Spleen (tissue), 11 donors: ENCODE results near the gene MTM1. TPM values are rescaled to one million over a fixed set of nuclear protein-coding genes. Genes with fewer than 3 reads are reported as not detected.
A peak's percentile ranks its signal among the peaks of the same experiment; 100 is the strongest.

Experiments
- DNase-seq: peaks from one replicate; pipeline ENCODE4 v3.0.0-alpha.2; 2020
- H3K27ac ChIP-seq, 8 donors: fragments of 200-600 bp; sonication (generic) in 7 of 8; 1 replicate in 4 of 8; 2 replicates in 4 of 8; pipeline versions ENCODE4 v1.5.0 to v1.8.0; 2016 to 2021; ENCODE audit warnings: inconsistent platforms in 4 of 8, mild to moderate bottlenecking in 4 of 8, moderate library complexity in 1 of 8
- H3K27me3 ChIP-seq, 7 donors: fragments of 200-600 bp; sonication (generic) in 6 of 7; replicated peaks in 1 of 7; 1 replicate in 4 of 7; 2 replicates in 3 of 7; pipeline versions ENCODE4 v1.5.0 to v1.8.0; 2016 to 2021; ENCODE audit warnings: inconsistent platforms in 3 of 7, mild to moderate bottlenecking in 1 of 7
- H3K36me3 ChIP-seq, 6 donors: fragments of 200-600 bp; sonication (generic) in 5 of 6; 1 replicate in 4 of 6; 2 replicates in 2 of 6; pipeline versions ENCODE4 v1.5.0 to v1.8.0; 2016 to 2021; ENCODE audit warnings: inconsistent platforms in 2 of 6
- H3K4me1 ChIP-seq, 6 donors: fragments of 200-600 bp; sonication (generic) in 5 of 6; 1 replicate in 3 of 6; 2 replicates in 3 of 6; pipeline versions ENCODE4 v1.5.0 to v1.8.0; 2016 to 2021; ENCODE audit warnings: inconsistent platforms in 3 of 6
- H3K4me3 ChIP-seq, 8 donors: fragments of 200-600 bp; sonication (generic) in 7 of 8; 1 replicate in 4 of 8; 2 replicates in 4 of 8; pipeline versions ENCODE4 v1.5.0 to v1.8.0; 2016 to 2021; ENCODE audit warnings: inconsistent platforms in 4 of 8, mild to moderate bottlenecking in 4 of 8, moderate library complexity in 2 of 8
- H3K9me3 ChIP-seq, 8 donors: fragments of 200-600 bp; sonication (generic) in 7 of 8; 1 replicate in 4 of 8; 2 replicates in 4 of 8; pipeline versions ENCODE4 v1.5.0 to v1.8.0; 2016 to 2021; ENCODE audit warnings: inconsistent platforms in 4 of 8
- CTCF ChIP-seq, 11 experiments: fragments of 200-600 bp in 7 of 11; fragments of 450-650 bp in 4 of 11; sonication (generic) in 4 of 11; IDR thresholded peaks in 8 of 11; conservative IDR thresholded peaks in 3 of 11; 1 replicate in 7 of 11; 2 replicates in 4 of 11; pipeline versions ENCODE4 v1.4.0 to v1.8.0; 2016 to 2021; ENCODE audit warnings: antibody characterized with exemption in 11 of 11, inconsistent platforms in 4 of 11, mild to moderate bottlenecking in 1 of 11
- POLR2A ChIP-seq, 3 donors: fragments of 450-650 bp; IDR thresholded peaks; one replicate each; pipeline ENCODE4 v1.5.1; 2017; ENCODE audit warnings: antibody characterized with exemption in 3 of 3, mild to moderate bottlenecking in 1 of 3
- POLR2AphosphoS5 ChIP-seq, 3 donors: sonication (generic); formaldehyde crosslinking; IDR thresholded peaks; one replicate each; pipeline ENCODE4 v1.5.1; 2017; ENCODE audit warnings: antibody characterized with exemption in 3 of 3
- WGBS, 5 donors: extraction: QIAGEN DNeasy Blood & Tissue Kit in 3 of 5; methylation state at CpG; one replicate each; pipeline versions ENCODE4 v1.1.5 to v1.1.7; 2013 to 2018; 5-methylcytosine and 5-hydroxymethylcytosine counted together
- intact Hi-C: fragments of 100-400 bp; cut with DNase I; formaldehyde crosslinking; loops from one replicate; pipeline ENCODE4 v1.15.0; 2023; ENCODE audit warnings: low total_unique reads
- polyA plus RNA-seq, 3 donors: library from polyadenylated mRNA; stranded (reverse); fragments of 200-250 nt; gene quantifications; one replicate each; pipeline ENCODE4 v1.2.1, GENCODE V29; 2013
- total RNA-seq, 7 donors: library from RNA; depleted of rRNA in 3 of 7; stranded (reverse); fragments of >200 nt in 3 of 7; fragmentation: NEBNext Ultra II Directional in 4 of 7; extraction: Animal tissue kit (Norgen Biotek cat#: 25700) in 4 of 7; gene quantifications; one replicate each; pipeline versions ENCODE4 v1.1.0 to v1.2.1, GENCODE V29; 2016 to 2021
- donor health status: healthy with polysubstance abuse.
- donor health status: DM: no; HTN: no; CAD: no; lungs with moderate emphysema.
- donor health status: DM: no; HTN: no; CAD: no.
- donor health status: Bipolar disorder and iron deficiency.
- donor health status: healthy.
- donor health status: DM: no; HTN: no; CAD: no.
- donor health status: DM: yes; HTN: yes; CAD: no.

MTM1 gene
- total and polyA plus RNA-seq, 10 donors, result 6.3 to 39.5 (median 27.0) TPM

- DNase-seq, result no peak
- Histone ChIP-seq H3K27ac (peak overlapping the region in 6 of 8 donors; percentile 75 to 94 (median 89)), H3K4me3 (peak overlapping the region in 1 of 8 donors; percentile 43), H3K9me3 (no peaks in the 10 kb centered on the region), H3K36me3 (peaks cover 0 to 6% (median 0%) of the 10 kb centered on the region in 6 donors), H3K27me3 (no peaks in the 10 kb centered on the region), H3K4me1 (peaks cover 0 to 74% (median 43%) of the 10 kb centered on the region in 6 donors)
- intact Hi-C loops, result no loop called here
- TF ChIP-seq POLR2A (IDR thresholded peaks at IDR 0.05) (no peak), CTCF (IDR thresholded peaks at IDR 0.05 in 8 of 11, conservative IDR thresholded peaks at IDR 0.05 in 3 of 11) (no peak), POLR2AphosphoS5 (IDR thresholded peaks at IDR 0.05) (no peak)
- whole genome bisulfite sequencing, 5 donors, result 0 to 55% (median 41%) methylated on average over 1 of the region's 1 CpG
These were observed 127.9 kb downstream of the MTM1 start for GRCh38 chrX:150696331-150696730.

- peaks cover 0 to 72% (median 42%) of the 10 kb centered on the region in 6 donors for H3K4me1 ChIP-seq
- H3K27ac ChIP-seq, result peak overlapping the region in 6 of 8 donors; percentile 75 to 94 (median 89)
- WGBS, 5 donors, result 24 to 40% (median 25%) methylated on average over 4 of the region's 4 CpGs
- H3K9me3 ChIP-seq, result no peaks in the 10 kb centered on the region
- H3K4me3 ChIP-seq, result peak overlapping the region in 1 of 8 donors; percentile 43
- TF ChIP-seq CTCF (IDR thresholded peaks at IDR 0.05 in 8 of 11, conservative IDR thresholded peaks at IDR 0.05 in 3 of 11) (no peak), POLR2AphosphoS5 (IDR thresholded peaks at IDR 0.05) (no peak), POLR2A (IDR thresholded peaks at IDR 0.05) (no peak)
- H3K36me3 ChIP-seq, result peaks cover 0 to 7% (median 0%) of the 10 kb centered on the region in 6 donors
- H3K27me3 ChIP-seq, result no peaks in the 10 kb centered on the region
- peak; percentile 81 for DNase-seq
- intact Hi-C loops, result no loop called here
These were observed 128.4 kb downstream of the MTM1 start for GRCh38 chrX:150696866-150697265.

GRCh38 chrX:150697641-150698040 lies 129.2 kb downstream of the MTM1 start:
- no peaks in the 10 kb centered on the region for H3K27me3 ChIP-seq
- H3K9me3 ChIP-seq, result no peaks in the 10 kb centered on the region
- TF ChIP-seq CTCF (IDR thresholded peaks at IDR 0.05 in 8 of 11, conservative IDR thresholded peaks at IDR 0.05 in 3 of 11) (no peak), POLR2AphosphoS5 (IDR thresholded peaks at IDR 0.05) (no peak), POLR2A (IDR thresholded peaks at IDR 0.05) (no peak)
- WGBS, 5 donors, result 66 to 87% (median 77%) methylated on average over 6 to 7 of the region's 7 CpGs
- H3K36me3 ChIP-seq, result peaks cover 0 to 7% (median 0%) of the 10 kb centered on the region in 6 donors
- intact Hi-C loops, result no loop called here
- H3K4me1 ChIP-seq, result peaks cover 0 to 70% (median 38%) of the 10 kb centered on the region in 6 donors
- peak overlapping the region in 5 of 8 donors; percentile 88 to 94 (median 89) for H3K27ac ChIP-seq
- DNase-seq, result no peak
- H3K4me3 ChIP-seq, result no peak overlapping the region

- no peaks in the 10 kb centered on the region for H3K9me3 ChIP-seq
- peaks cover 0 to 7% (median under 1%) of the 10 kb centered on the region in 6 donors for H3K36me3 ChIP-seq
- H3K4me1 ChIP-seq, result peaks cover 0 to 81% (median 38%) of the 10 kb centered on the region in 6 donors
- TF ChIP-seq POLR2A (IDR thresholded peaks at IDR 0.05) (no peak), CTCF (IDR thresholded peaks at IDR 0.05 in 8 of 11, conservative IDR thresholded peaks at IDR 0.05 in 3 of 11) (no peak), POLR2AphosphoS5 (IDR thresholded peaks at IDR 0.05) (no peak)
- no peak for DNase-seq
- H3K27me3 ChIP-seq, result no peaks in the 10 kb centered on the region
- no peak overlapping the region for H3K27ac ChIP-seq
- intact Hi-C loops, result no loop called here
- H3K4me3 ChIP-seq, result no peak overlapping the region
- WGBS, 5 donors, result 50 to 83% (median 67%) methylated on average over 2 of the region's 2 CpGs
These were observed 130.6 kb downstream of the MTM1 start for GRCh38 chrX:150698981-150699380.
